SU-DHL-6 (cell line): ENCODE results near the gene CPT1B.

ENCODE experiments used
- EZH2phosphoT487 ChIP-seq: fragments of 200-600 bp; sonication (generic), shearing (Covaris generic); conservative IDR thresholded peaks from 2 replicates; pipeline ENCODE4 v1.6.1; 2018; ENCODE audit warnings: mild to moderate bottlenecking, antibody characterized with exemption, low read length, moderate library complexity, mixed read lengths
- TF ChIP-seq, protein P1 (sequence below): fragments of 200-600 bp; sonication (generic); IDR thresholded peaks from one replicate; pipeline ENCODE4 v1.5.1; 2017; ENCODE audit warnings: antibody characterized with exemption, mild to moderate bottlenecking, low read length, moderate library complexity; ENCODE audit not compliant: insufficient read depth, poor library complexity, severe bottlenecking

DNA sequence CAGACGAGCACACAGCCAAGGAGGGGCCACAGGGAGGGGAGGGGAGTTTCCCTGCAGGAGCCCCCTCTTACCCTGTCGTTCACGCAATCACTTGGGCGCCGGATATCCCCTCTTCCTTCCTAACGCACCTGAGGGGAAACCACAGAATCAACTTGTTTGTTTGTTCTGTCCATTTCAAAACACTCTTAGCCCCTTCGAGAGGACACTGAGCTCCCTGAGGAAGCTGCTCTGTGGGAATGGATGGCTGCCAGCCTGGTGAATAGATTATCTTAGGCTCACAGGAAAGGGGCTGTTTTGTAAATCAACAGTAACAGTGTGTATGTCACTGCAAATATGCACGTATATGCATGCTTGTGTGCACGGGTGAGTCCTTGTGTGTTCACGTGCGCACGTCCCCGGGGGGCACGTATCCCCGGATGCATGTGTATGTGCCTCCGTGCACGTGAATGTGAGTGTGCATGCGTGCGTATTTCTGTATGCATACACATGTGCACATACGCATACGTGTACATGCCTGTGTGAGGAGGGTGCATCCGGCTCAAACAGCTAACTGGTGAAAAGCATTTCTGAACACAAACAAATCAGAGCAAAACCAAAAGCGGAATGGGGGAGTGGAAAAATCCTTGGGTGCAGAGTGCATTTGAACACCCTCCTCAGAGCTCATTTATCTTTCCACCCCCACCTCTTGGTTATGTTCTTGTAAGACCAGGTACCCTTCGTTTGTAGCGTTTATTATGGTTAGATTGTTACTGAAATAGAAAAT, 42.5 kb upstream of the CPT1B start:
- TF ChIP-seq, protein P1, sequence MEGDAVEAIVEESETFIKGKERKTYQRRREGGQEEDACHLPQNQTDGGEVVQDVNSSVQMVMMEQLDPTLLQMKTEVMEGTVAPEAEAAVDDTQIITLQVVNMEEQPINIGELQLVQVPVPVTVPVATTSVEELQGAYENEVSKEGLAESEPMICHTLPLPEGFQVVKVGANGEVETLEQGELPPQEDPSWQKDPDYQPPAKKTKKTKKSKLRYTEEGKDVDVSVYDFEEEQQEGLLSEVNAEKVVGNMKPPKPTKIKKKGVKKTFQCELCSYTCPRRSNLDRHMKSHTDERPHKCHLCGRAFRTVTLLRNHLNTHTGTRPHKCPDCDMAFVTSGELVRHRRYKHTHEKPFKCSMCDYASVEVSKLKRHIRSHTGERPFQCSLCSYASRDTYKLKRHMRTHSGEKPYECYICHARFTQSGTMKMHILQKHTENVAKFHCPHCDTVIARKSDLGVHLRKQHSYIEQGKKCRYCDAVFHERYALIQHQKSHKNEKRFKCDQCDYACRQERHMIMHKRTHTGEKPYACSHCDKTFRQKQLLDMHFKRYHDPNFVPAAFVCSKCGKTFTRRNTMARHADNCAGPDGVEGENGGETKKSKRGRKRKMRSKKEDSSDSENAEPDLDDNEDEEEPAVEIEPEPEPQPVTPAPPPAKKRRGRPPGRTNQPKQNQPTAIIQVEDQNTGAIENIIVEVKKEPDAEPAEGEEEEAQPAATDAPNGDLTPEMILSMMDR = peak; percentile 65
- TF ChIP-seq EZH2phosphoT487 = no peak
